Osteoblast (primary cell): ENCODE measurements around the gene FAM149A. TPM values are rescaled to one million over a fixed set of nuclear protein-coding genes. Genes with fewer than 3 reads are reported as not detected.

ENCODE experiments used
- DNase-seq: peaks from one replicate; pipeline ENCODE4 v3.0.0; 2011; ENCODE audit warnings: low spot score, mixed read lengths; ENCODE audit not compliant: insufficient read length; ENCODE audit errors: missing footprints
- H2AFZ ChIP-seq: 2 replicates; pipeline ENCODE4 v1.6.0; 2011; ENCODE audit warnings: mild to moderate bottlenecking, low read length
- H3K27ac ChIP-seq: 2 replicates; pipeline ENCODE4 v1.5.1; 2011; ENCODE audit warnings: mild to moderate bottlenecking, low read depth, low read length, moderate library complexity
- H3K27me3 ChIP-seq: 2 replicates; pipeline ENCODE4 v1.6.0; 2012; ENCODE audit warnings: mild to moderate bottlenecking, control low read depth, inconsistent platforms, low read length, moderate library complexity; ENCODE audit not compliant: insufficient read depth
- H3K36me3 ChIP-seq: 2 replicates; pipeline ENCODE4 v1.5.1; 2011; ENCODE audit warnings: mild to moderate bottlenecking, low read length, control low read depth, moderate library complexity; ENCODE audit not compliant: insufficient read depth
- H3K4me1 ChIP-seq: 2 replicates; pipeline ENCODE4 v1.5.1; 2011; ENCODE audit warnings: mild to moderate bottlenecking, low read length, control low read depth, moderate library complexity; ENCODE audit not compliant: insufficient read depth
- H3K4me2 ChIP-seq: 2 replicates; pipeline ENCODE4 v1.6.0; 2011; ENCODE audit warnings: mild to moderate bottlenecking, low read length; ENCODE audit not compliant: insufficient read depth
- H3K4me3 ChIP-seq: fragments of 200-600 bp; sonication (generic); 3 replicates; pipeline ENCODE4 v1.5.1; 2012; ENCODE audit warnings: mild to moderate bottlenecking, low read length, inconsistent platforms; ENCODE audit not compliant: insufficient read depth
- H3K79me2 ChIP-seq: 2 replicates; pipeline ENCODE4 v1.6.0; 2012; ENCODE audit warnings: mild to moderate bottlenecking, low read length, control low read depth, inconsistent platforms; ENCODE audit not compliant: insufficient read depth
- H3K9me3 ChIP-seq: 2 replicates; pipeline ENCODE4 v1.5.1; 2011; ENCODE audit warnings: low read depth, low read length, control low read depth
- H4K20me1 ChIP-seq: 2 replicates; pipeline ENCODE4 v1.6.0; 2012; ENCODE audit warnings: mild to moderate bottlenecking, low read length, control low read depth; ENCODE audit not compliant: insufficient read depth
- CTCF ChIP-seq: IDR thresholded peaks from 2 replicates; pipeline ENCODE4 v1.5.1; 2011; ENCODE audit warnings: mild to moderate bottlenecking, low read depth, low read length, moderate library complexity; ENCODE audit errors: extremely low read depth
- total RNA-seq: library from RNA; depleted of rRNA; stranded (reverse); fragments of >200 nt; gene quantifications from 2 replicates; pipeline ENCODE4 v1.2.3, GENCODE V29; 2012

Gene FAM149A
- total RNA-seq, 1 donor = 3.3 TPM

- no peak overlapping the region for H3K4me2 ChIP-seq
- no peaks in the 10 kb centered on the region for H3K27me3 ChIP-seq
- H3K36me3 ChIP-seq = no peaks in the 10 kb centered on the region
- H2AFZ ChIP-seq = no peak overlapping the region
- H3K27ac ChIP-seq = no peak overlapping the region
- no peaks in the 10 kb centered on the region for H4K20me1 ChIP-seq
- no peaks in the 10 kb centered on the region for H3K9me3 ChIP-seq
- H3K4me3 ChIP-seq = no peak overlapping the region
- no peaks in the 10 kb centered on the region for H3K4me1 ChIP-seq
- TF ChIP-seq CTCF = no peak
- H3K79me2 ChIP-seq = no peaks in the 10 kb centered on the region
- DNase-seq = no peak
Measured at GRCh38 chr4:186161138-186161537, 56.6 kb downstream of the FAM149A start.

GRCh38 chr4:186166852-186167512, 62.5 kb downstream of the FAM149A start:
- Histone ChIP-seq H3K36me3 (no peaks in the 10 kb centered on the region), H3K9me3 (no peaks in the 10 kb centered on the region), H3K27ac (no peak overlapping the region), H3K79me2 (no peaks in the 10 kb centered on the region), H4K20me1 (no peaks in the 10 kb centered on the region), H2AFZ (no peak overlapping the region), H3K27me3 (no peaks in the 10 kb centered on the region), H3K4me3 (no peak overlapping the region), H3K4me2 (no peak overlapping the region), H3K4me1 (no peaks in the 10 kb centered on the region)
- TF ChIP-seq CTCF = no peak
- DNase-seq = no peak

- no peaks in the 10 kb centered on the region for H4K20me1 ChIP-seq
- no peak overlapping the region for H3K4me3 ChIP-seq
- H3K79me2 ChIP-seq = no peaks in the 10 kb centered on the region
- DNase-seq = no peak
- H3K27ac ChIP-seq = no peak overlapping the region
- no peaks in the 10 kb centered on the region for H3K36me3 ChIP-seq
- no peak overlapping the region for H2AFZ ChIP-seq
- no peak overlapping the region for H3K4me2 ChIP-seq
- no peaks in the 10 kb centered on the region for H3K9me3 ChIP-seq
- H3K27me3 ChIP-seq = no peaks in the 10 kb centered on the region
- no peaks in the 10 kb centered on the region for H3K4me1 ChIP-seq
- no peak for TF ChIP-seq CTCF
Measured at GRCh38 chr4:186167605-186168004, 63.1 kb downstream of the FAM149A start.

- no peak overlapping the region for H2AFZ ChIP-seq
Measured at GRCh38 chr4:186168750-186169149, 64.2 kb downstream of the FAM149A start.

More at GRCh38 chr4:186168750-186169149, 64.2 kb downstream of the FAM149A start:
- Histone ChIP-seq H3K79me2 (no peaks in the 10 kb centered on the region), H4K20me1 (no peaks in the 10 kb centered on the region), H3K4me3 (no peak overlapping the region), H3K27ac (no peak overlapping the region), H3K36me3 (no peaks in the 10 kb centered on the region), H3K27me3 (no peaks in the 10 kb centered on the region), H3K9me3 (no peaks in the 10 kb centered on the region), H3K4me2 (no peak overlapping the region), H3K4me1 (no peaks in the 10 kb centered on the region)
- no peak for DNase-seq
- no peak for TF ChIP-seq CTCF
